ENCODE measurements around the gene RFFL. TPM values are rescaled to one million over a fixed set of nuclear protein-coding genes. Genes with fewer than 3 reads are reported as not detected.

The RFFL gene
- total RNA-seq, 1 donor from 2014 or later: 22.9 TPM

- Mint-ChIP-seq H3K4me3 (ENCODE audit: unreplicated experiment) (no peak overlapping the region), H3K9me3 (ENCODE audit: unreplicated experiment) (no peaks in the 10 kb centered on the region), H3K4me1 (ENCODE audit: unreplicated experiment) (peaks cover 1% of the 10 kb centered on the region), H3K36me3 (ENCODE audit: unreplicated experiment) (peaks cover 50% of the 10 kb centered on the region), H3K27ac (ENCODE audit: unreplicated experiment) (no peak overlapping the region), H3K27me3 (ENCODE audit: unreplicated experiment) (no peaks in the 10 kb centered on the region)
- TF ChIP-seq CTCF (IDR thresholded peaks at IDR 0.05): no peak
- no peak for DNase-seq (ENCODE audit: extremely low spot score, unreplicated experiment)
Observed at GRCh38 chr17:34988644-34989043, 74.9 kb downstream of the RFFL start.

DNA sequence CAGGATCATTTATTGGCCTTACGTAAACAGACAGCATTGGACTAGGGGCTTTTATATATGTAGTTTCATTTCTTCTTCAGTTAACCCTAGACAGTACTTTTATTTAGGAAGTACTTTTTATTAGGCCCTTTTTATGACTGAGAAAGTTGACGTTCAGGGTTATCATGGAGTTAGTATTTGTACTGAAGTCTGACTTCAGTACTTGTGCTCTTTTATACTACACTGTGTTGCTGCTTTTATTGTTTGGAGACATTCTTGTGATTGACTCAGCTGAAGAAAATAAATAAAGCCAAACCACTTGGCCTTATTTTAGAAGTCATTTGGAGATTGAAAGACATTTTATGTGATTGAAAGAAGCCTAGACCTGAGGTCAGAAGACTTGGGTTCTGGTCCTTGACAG lies 76.3 kb downstream of the RFFL start:
- no peak for TF ChIP-seq CTCF (IDR thresholded peaks at IDR 0.05)
- Mint-ChIP-seq H3K36me3 (ENCODE audit: unreplicated experiment) (peaks cover 49% of the 10 kb centered on the region), H3K27ac (ENCODE audit: unreplicated experiment) (no peak overlapping the region), H3K27me3 (ENCODE audit: unreplicated experiment) (no peaks in the 10 kb centered on the region), H3K4me1 (ENCODE audit: unreplicated experiment) (peaks cover 8% of the 10 kb centered on the region), H3K4me3 (ENCODE audit: unreplicated experiment) (no peak overlapping the region), H3K9me3 (ENCODE audit: unreplicated experiment) (no peaks in the 10 kb centered on the region)
- no peak for DNase-seq (ENCODE audit: extremely low spot score, unreplicated experiment)

- H3K9me3 Mint-ChIP-seq (ENCODE audit: unreplicated experiment): no peaks in the 10 kb centered on the region
- peak overlapping the region; percentile 83 for H3K4me3 Mint-ChIP-seq (ENCODE audit: unreplicated experiment)
- TF ChIP-seq CTCF (IDR thresholded peaks at IDR 0.05): no peak
- H3K27me3 Mint-ChIP-seq (ENCODE audit: unreplicated experiment): no peaks in the 10 kb centered on the region
- peak overlapping the region; percentile 95 for H3K27ac Mint-ChIP-seq (ENCODE audit: unreplicated experiment)
- peaks cover 11% of the 10 kb centered on the region for H3K36me3 Mint-ChIP-seq (ENCODE audit: unreplicated experiment)
- no peak for DNase-seq (ENCODE audit: extremely low spot score, unreplicated experiment)
- peaks cover 29% of the 10 kb centered on the region for H3K4me1 Mint-ChIP-seq (ENCODE audit: unreplicated experiment)
Observed at GRCh38 chr17:34981538-34982241, 81.8 kb downstream of the RFFL start.

- Mint-ChIP-seq H3K4me1 (ENCODE audit: unreplicated experiment) (peaks cover 29% of the 10 kb centered on the region), H3K36me3 (ENCODE audit: unreplicated experiment) (peaks cover 7% of the 10 kb centered on the region), H3K4me3 (ENCODE audit: unreplicated experiment) (peak overlapping the region; percentile 83), H3K27me3 (ENCODE audit: unreplicated experiment) (no peaks in the 10 kb centered on the region), H3K27ac (ENCODE audit: unreplicated experiment) (peak overlapping the region; percentile 95), H3K9me3 (ENCODE audit: unreplicated experiment) (no peaks in the 10 kb centered on the region)
- no peak for DNase-seq (ENCODE audit: extremely low spot score, unreplicated experiment)
- peak; percentile 50 for TF ChIP-seq CTCF (IDR thresholded peaks at IDR 0.05)
Observed at GRCh38 chr17:34980681-34981537, 82.6 kb downstream of the RFFL start.

GRCh38 chr17:34980353-34980680 lies 83.2 kb downstream of the RFFL start, which contains the start of gene LIG3:
Gene LIG3, plus strand, starts transcription at chr17:34980512. Its CDS starts 2,494 bp downstream, at chr17:34983006.
- TF ChIP-seq CTCF (IDR thresholded peaks at IDR 0.05): no peak
- peak; percentile 98 for DNase-seq (ENCODE audit: extremely low spot score, unreplicated experiment)
- H3K4me1 Mint-ChIP-seq (ENCODE audit: unreplicated experiment): peaks cover 29% of the 10 kb centered on the region

More at GRCh38 chr17:34980353-34980680, 83.2 kb downstream of the RFFL start, which contains the start of gene LIG3:
- Mint-ChIP-seq H3K4me3 (ENCODE audit: unreplicated experiment) (peak within 1 kb of the TSS; percentile 96), H3K9me3 (ENCODE audit: unreplicated experiment) (no peaks in the 10 kb centered on the region), H3K36me3 (ENCODE audit: unreplicated experiment) (peaks cover 7% of the 10 kb centered on the region), H3K27me3 (ENCODE audit: unreplicated experiment) (no peaks in the 10 kb centered on the region), H3K27ac (ENCODE audit: unreplicated experiment) (peak within 1 kb of the TSS; percentile 95)

Measured in osteocyte (in vitro differentiated cells).